GM23338 (cell line): ENCODE results near the gene NPR2. TPM values are rescaled to one million over a fixed set of nuclear protein-coding genes. Genes with fewer than 3 reads are reported as not detected.
A peak's percentile ranks its signal among the peaks of the same experiment; 100 is the strongest.

Experiments
- ATAC-seq: fragments of 200-7000 bp; cut with Tn5 transposase; 3 replicates; pipeline ENCODE4 v1.9.1; 2020
- DNase-seq: peaks from one replicate; pipeline ENCODE4 v3.0.0-alpha.2; 2015; ENCODE audit warnings: low spot score
- H2AFZ ChIP-seq: fragments of 200-600 bp; sonication (generic); 2 replicates; pipeline ENCODE4 v1.8.0; 2016; ENCODE audit warnings: antibody characterized with exemption, mild to moderate bottlenecking, moderate library complexity
- H3F3A ChIP-seq: fragments of 200-600 bp; sonication (generic); replicated peaks from 2 replicates; pipeline ENCODE4 v1.8.0; 2017; ENCODE audit warnings: antibody characterized with exemption, mixed run types, low read depth
- H3K27ac ChIP-seq: fragments of 200-600 bp; sonication (generic); 2 replicates; pipeline ENCODE4 v1.6.1; 2016; ENCODE audit warnings: low read depth
- H3K27me3 ChIP-seq: fragments of 200-600 bp; sonication (generic); 2 replicates; pipeline ENCODE4 v1.8.0; 2016; ENCODE audit warnings: mild to moderate bottlenecking, mixed run types, moderate library complexity; ENCODE audit not compliant: insufficient read depth
- H3K36me3 ChIP-seq: fragments of 200-600 bp; sonication (generic); 2 replicates; pipeline ENCODE4 v1.8.0; 2016; ENCODE audit warnings: mild to moderate bottlenecking; ENCODE audit not compliant: insufficient read depth
- H3K4me1 ChIP-seq: fragments of 200-600 bp; sonication (generic); 2 replicates; pipeline ENCODE4 v1.8.0; 2016; ENCODE audit warnings: mild to moderate bottlenecking, moderate library complexity; ENCODE audit not compliant: insufficient read depth
- H3K4me2 ChIP-seq: fragments of 200-600 bp; sonication (generic); 2 replicates; pipeline ENCODE4 v1.7.1; 2017; ENCODE audit warnings: mixed run types
- H3K4me3 ChIP-seq: fragments of 200-600 bp; sonication (generic); 2 replicates; pipeline ENCODE4 v1.6.1; 2016; ENCODE audit warnings: mixed run types
- H3K79me2 ChIP-seq: fragments of 200-600 bp; sonication (generic); replicated peaks from 2 replicates; pipeline ENCODE4 v1.8.0; 2017; ENCODE audit warnings: mild to moderate bottlenecking; ENCODE audit not compliant: insufficient read depth
- H3K9me2 ChIP-seq: fragments of 200-600 bp; sonication (generic); 2 replicates; pipeline ENCODE4 v1.8.0; 2017; ENCODE audit not compliant: insufficient read depth
- H4K20me1 ChIP-seq: fragments of 200-600 bp; sonication (generic); replicated peaks from 2 replicates; pipeline ENCODE4 v1.8.0; 2017; ENCODE audit warnings: mild to moderate bottlenecking; ENCODE audit not compliant: insufficient read depth
- H3K27ac Mint-ChIP-seq: 2 replicates; pipeline ENCODE4 v1.8.0; 2020; ENCODE audit warnings: inconsistent platforms, mild to moderate bottlenecking, moderate library complexity, mixed read lengths
- H3K27me3 Mint-ChIP-seq: 3 replicates; pipeline ENCODE4 v1.8.0; 2022; ENCODE audit warnings: low read depth, mild to moderate bottlenecking, moderate library complexity, mixed read lengths, inconsistent platforms; ENCODE audit not compliant: insufficient read depth, poor library complexity
- H3K36me3 Mint-ChIP-seq: 3 replicates; pipeline ENCODE4 v1.8.0; 2021; ENCODE audit warnings: low read depth, mild to moderate bottlenecking, inconsistent platforms, moderate library complexity, mixed read lengths
- H3K4me1 Mint-ChIP-seq: 3 replicates; pipeline ENCODE4 v1.8.0; 2020; ENCODE audit warnings: mild to moderate bottlenecking, inconsistent platforms, mixed read lengths
- H3K4me3 Mint-ChIP-seq: 3 replicates; pipeline ENCODE4 v1.8.0; 2021; ENCODE audit warnings: moderate library complexity, mild to moderate bottlenecking, inconsistent platforms, mixed read lengths
- H3K9me3 Mint-ChIP-seq: 3 replicates; pipeline ENCODE4 v1.8.0; 2020; ENCODE audit warnings: moderate library complexity, mild to moderate bottlenecking, inconsistent platforms, mixed read lengths
- CTCF ChIP-seq, 2 experiments: fragments of 200-600 bp in 1 of 2; sonication (generic) in 1 of 2; conservative IDR thresholded peaks; 2 replicates each; pipeline versions ENCODE4 v1.5.1 to v1.6.1; 2016 to 2017; ENCODE audit warnings: antibody characterized with exemption in 2 of 2, low read depth in 2 of 2, mild to moderate bottlenecking in 2 of 2, moderate library complexity in 1 of 2
- ETS1 ChIP-seq: IDR thresholded peaks from 2 replicates; pipeline ENCODE4 v1.6.1; 2016; ENCODE audit warnings: antibody characterized with exemption
- EZH2 ChIP-seq: fragments of 200-600 bp; sonication (generic); IDR thresholded peaks from one replicate; pipeline ENCODE4 v1.8.0; 2017; ENCODE audit warnings: antibody characterized with exemption, mild to moderate bottlenecking, low read depth; ENCODE audit not compliant: unreplicated experiment
- EZH2phosphoT487 ChIP-seq: fragments of 200-600 bp; sonication (generic); IDR thresholded peaks from one replicate; pipeline ENCODE4 v1.8.1; 2018; ENCODE audit warnings: antibody characterized with exemption; ENCODE audit not compliant: unreplicated experiment
- JUNB ChIP-seq: IDR thresholded peaks from one replicate; pipeline ENCODE4 v1.6.1; 2016; ENCODE audit warnings: antibody characterized with exemption; ENCODE audit not compliant: unreplicated experiment
- NANOG ChIP-seq: IDR thresholded peaks from 2 replicates; pipeline ENCODE4 v1.6.1; 2016; ENCODE audit warnings: antibody characterized with exemption, borderline replicate concordance
- ZNF462 ChIP-seq: fragments of 250-450 bp; sonication (Bioruptor Pico); IDR thresholded peaks from 2 replicates; pipeline ENCODE4 v1.5.0; 2020; ENCODE audit warnings: mild to moderate bottlenecking, moderate library complexity
- polyA plus RNA-seq: library from polyadenylated mRNA; unstranded; fragments of >200 nt; fragmentation: Nextera tagmentation; extraction: Ambion mirVana; gene quantifications from 2 replicates; pipeline ENCODE4 v1.2.1, GENCODE V29; 2016
- total RNA-seq: library from RNA; depleted of rRNA; stranded (reverse); fragments of >200 nt; shearing (Covaris generic); gene quantifications from 2 replicates; pipeline ENCODE4 v1.2.3, GENCODE V29; 2014

The NPR2 gene
- total and polyA plus RNA-seq, 2 experiments from 2014 or later: 9.0 to 14.4 TPM

GRCh38 chr9:35759795-35760194 is 31.6 kb upstream of the NPR2 start:
- Histone ChIP-seq H3K79me2 (peaks cover 63% of the 10 kb centered on the region), H3K4me3 (no peak overlapping the region), H3K27ac (no peak overlapping the region), H3K4me1 (peaks cover 18% of the 10 kb centered on the region), H4K20me1 (peaks cover 3% of the 10 kb centered on the region; the same call in 1 of the 2 replicates), H3K4me2 (no peak overlapping the region), H2AFZ (no peak overlapping the region), H3K36me3 (no peaks in the 10 kb centered on the region), H3K9me2 (no peaks in the 10 kb centered on the region), H3K27me3 (no peaks in the 10 kb centered on the region), H3F3A (peaks cover 18% of the 10 kb centered on the region; the same call in 1 of the 2 replicates)
- Mint-ChIP-seq H3K4me3 (no peak overlapping the region; the same call in 2 of the 3 replicates), H3K27me3 (peaks cover 6% of the 10 kb centered on the region), H3K9me3 (no peaks in the 10 kb centered on the region; the same call in 1 of the 3 replicates), H3K4me1 (peaks cover 44% of the 10 kb centered on the region), H3K27ac (no peak overlapping the region; the same call in 1 of the 2 replicates), H3K36me3 (peaks cover 15% of the 10 kb centered on the region)
- TF ChIP-seq EZH2 (no peak), JUNB (no peak), EZH2phosphoT487 (no peak), ETS1 (no peak), ZNF462 (no peak), NANOG (no peak), CTCF (conservative IDR thresholded peaks at IDR 0.05; ENCODE audit: low read depth in 2 of 2) (peak in 1 of 2 experiments; percentile 38; a peak in 3 of 4 replicates)
- DNase-seq (no peak), ATAC-seq (no peak)
